GM19193 (cell line): ENCODE measurements around the gene TFRC.
A peak's percentile ranks its signal among the peaks of the same experiment; 100 is the strongest.

ENCODE experiments used
- POLR2A ChIP-seq: IDR thresholded peaks from 4 replicates; pipeline ENCODE4 v1.6.1; 2011; ENCODE audit not compliant: insufficient read depth, insufficient read length; ENCODE audit errors: extremely low read depth

The TFRC gene

DNA sequence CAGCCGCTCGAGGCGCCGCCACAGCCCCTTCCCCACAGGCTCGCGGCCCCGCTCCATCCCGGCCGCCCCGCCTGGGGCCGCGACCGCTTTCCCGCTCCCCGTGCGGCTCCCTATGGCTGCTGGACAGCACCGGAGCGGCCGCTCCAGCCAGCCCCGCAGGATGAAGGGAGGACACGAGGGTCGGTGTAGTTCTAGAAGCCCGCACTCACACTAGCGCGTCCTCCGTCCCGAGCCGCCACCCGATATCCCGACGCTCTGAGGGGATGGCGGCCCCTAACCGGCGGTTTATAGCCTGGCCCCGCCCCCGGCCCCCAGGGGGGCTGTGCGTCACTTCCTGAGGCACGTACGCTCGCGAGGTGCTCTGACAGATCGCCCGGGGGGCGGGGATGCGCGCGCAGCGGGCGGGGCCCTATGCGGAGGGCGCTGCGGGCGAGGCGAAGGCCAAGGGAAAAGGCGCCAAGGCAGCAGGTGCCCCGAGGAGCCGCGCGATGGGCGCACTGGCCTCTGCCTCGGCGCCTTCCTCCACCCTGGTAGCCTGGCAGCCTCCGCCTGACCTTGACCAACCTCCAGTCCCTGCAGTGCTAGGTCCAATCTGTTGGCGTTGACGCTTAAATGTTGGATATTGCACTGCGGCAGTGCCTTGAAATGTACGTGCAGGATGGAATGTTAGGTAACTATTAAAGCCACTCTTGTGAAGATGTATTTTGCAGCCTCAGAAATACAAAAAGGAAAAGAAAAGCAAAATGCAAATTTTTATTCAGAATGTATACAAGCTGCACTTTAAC is at the start of gene TFRC:
Gene TFRC (minus strand): TSS at position 257 of the 785 bp plus-strand sequence. CDS start 4,991 bp downstream, outside the sequence.
- TF ChIP-seq POLR2A = peak; percentile 100

DNA sequence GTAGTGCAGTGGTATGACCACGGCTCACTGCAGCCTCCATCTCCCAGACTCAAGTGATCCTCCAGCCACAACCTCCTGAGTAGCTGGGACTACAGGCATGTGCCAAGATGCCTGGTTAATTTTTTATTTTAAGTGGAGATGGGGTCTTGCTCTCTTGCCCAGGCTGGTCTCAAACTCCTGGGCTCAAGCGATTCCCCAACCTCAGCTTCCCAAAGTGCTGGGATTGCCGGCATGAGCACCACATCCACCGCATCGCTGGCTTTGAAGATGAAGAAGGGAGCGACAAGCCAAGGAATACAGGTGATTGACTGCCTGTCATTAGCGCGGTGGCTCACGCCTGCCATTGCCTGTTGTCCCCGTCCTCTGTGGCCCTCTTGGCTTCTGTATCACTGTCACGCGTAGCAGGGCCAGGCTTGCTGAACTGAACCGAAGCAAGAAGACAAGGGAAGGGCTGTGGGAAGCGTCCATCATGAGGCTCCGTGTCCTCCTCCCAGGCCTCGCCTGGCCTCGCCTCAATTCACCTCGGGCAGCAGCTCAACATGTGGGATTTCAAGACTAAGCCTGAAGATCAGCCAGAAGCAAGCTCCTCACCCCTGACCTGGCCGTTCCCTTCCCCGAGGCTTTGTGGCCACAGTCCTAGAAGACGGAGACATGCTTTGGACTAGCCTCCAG is 46.4 kb upstream of the TFRC start:
- no peak for TF ChIP-seq POLR2A

DNA sequence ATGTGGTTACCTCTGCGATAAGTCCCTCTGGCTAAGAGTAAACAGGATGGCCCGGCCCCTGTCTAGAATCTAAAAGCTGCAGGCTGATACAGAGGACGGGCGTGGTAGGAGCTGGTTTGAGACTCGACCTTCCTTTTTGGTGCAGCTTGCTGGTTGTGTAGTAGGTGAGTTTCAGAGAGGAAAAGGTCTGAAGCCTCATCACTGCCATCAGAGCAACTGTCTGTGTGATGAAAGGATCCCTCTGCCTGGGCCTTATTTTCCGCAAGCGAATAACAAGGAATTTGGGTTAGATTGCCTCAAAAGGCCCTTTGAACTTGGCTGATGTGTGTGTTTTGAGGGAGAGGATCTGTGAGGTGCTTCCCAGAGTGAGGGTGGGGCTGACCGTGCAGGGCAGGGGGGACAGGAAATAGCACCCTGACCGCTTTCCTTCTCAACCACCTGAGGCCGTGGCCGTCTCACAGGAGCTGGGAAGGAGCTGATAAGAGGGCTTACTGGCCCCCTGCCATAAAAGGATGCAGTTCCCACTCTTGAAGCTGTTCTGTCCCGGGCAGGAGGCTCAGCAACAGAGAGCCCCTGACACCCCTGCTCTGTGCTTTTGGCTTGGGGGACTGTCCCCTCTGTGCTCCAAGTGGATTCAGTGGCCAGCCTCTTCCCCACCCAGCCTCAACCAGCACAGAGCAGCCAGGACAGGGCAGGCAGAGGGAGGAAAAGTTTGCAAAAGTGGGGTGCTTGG is 45.6 kb upstream of the TFRC start:
- TF ChIP-seq POLR2A = no peak

DNA sequence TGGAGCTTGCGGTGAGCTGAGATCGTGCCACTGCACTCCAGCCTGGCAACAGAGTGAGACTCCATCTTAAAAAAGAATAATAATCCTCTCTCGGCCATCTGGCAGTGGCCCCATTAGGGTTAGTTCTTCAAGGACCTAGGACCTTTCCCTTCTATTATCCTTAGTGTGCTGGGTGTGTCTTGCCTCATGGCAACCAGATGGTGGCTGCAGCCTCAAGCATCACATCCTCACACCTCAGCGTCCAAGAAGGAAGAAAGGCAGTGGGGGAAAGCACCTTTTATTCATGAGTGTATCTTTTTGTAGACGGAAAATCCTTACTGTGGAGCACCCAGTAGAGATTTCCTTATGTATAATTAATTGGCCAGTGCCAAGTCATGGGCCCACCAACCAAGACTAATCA is 42.7 kb upstream of the TFRC start:
- no peak for TF ChIP-seq POLR2A

GRCh38 chr3:196122688-196123046 is 40.8 kb upstream of the TFRC start:
- TF ChIP-seq POLR2A = no peak

- TF ChIP-seq POLR2A = no peak
Measured at GRCh38 chr3:196122021-196122687, 40.3 kb upstream of the TFRC start.

DNA sequence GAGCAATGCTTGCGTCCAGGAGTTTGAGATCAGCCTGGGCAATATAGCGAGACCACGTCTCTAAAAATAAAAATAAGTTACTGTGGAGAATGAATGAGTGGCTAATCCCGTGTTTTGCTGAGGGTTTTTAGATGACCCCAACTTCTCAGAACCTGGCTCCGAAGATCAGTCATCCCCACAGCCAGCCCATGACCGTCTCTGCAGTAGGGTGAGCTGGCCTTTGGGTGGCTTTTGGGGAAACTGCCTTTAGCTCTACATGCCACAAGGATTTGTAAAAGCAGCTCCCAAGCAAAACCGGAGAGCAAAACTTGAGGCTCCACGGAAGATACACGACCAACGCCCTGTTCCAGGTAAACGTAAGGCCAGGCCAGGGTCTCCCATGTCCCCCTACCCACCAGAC is 39.2 kb upstream of the TFRC start:
- no peak for TF ChIP-seq POLR2A

DNA sequence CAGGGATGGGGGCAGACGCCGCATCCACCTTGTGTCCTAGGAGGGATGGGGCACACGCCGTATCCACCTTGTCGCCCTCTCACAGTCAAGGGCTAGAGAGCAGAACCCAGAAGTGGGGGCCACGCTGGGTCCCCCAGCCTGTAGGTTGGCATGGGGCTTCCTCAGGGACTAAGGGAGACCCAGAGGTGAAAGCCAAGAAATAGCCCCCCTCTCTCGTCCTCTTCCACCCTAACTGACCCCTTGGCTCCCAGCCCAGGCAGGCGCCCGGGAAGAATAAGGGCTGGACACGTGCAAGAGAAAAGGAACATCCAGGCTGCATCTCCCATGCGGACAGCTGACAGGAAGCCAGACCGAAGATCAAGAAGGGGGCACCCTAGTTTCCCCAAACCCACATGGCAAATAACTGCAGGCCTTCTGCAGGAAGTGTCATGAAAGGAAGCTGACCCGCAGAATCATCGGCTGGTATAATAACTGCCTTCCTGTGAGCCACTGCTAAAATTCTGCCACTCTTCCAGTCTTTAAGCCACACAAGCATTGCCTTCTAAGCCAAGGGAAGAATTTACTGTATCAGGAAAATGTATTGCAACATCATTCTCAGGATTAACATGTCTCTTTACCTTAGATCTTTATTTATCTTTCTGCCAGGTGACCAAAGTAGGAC is 38.5 kb upstream of the TFRC start:
- TF ChIP-seq POLR2A = no peak

- no peak for TF ChIP-seq POLR2A
Measured at GRCh38 chr3:196117809-196118208, 35.9 kb upstream of the TFRC start.

GRCh38 chr3:196115678-196116083 is 33.8 kb upstream of the TFRC start:
- no peak for TF ChIP-seq POLR2A

DNA sequence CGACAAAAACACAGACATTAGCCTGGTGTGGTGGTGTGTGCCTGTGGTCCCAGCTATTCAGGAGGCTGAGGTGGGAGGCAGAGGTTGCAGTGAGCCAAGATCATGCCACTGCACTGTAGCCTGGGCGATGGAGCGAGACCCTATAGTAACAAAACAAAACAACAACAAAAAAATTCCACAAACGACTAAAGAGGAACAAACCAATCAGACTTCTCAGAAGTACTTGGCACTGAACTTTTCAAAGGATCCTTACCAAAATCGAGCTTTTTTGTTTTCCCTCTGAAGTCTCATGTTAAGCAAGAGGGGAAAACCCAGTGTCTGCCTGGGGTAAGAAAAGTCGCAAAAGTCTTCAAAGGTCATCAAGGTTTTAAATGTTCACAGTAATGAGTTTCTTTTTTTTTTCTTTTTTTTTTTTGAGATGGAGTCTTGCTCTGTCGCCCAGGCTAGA is 30.1 kb upstream of the TFRC start:
- TF ChIP-seq POLR2A = no peak

GRCh38 chr3:196108075-196108743 is 26.3 kb upstream of the TFRC start:
- no peak for TF ChIP-seq POLR2A

GRCh38 chr3:196097373-196098154 is 15.7 kb upstream of the TFRC start:
- no peak for TF ChIP-seq POLR2A
